Forelimb muscle (tissue), 1 donor: ENCODE measurements around the gene CPXM2. TPM values are rescaled to one million over a fixed set of nuclear protein-coding genes. Genes with fewer than 3 reads are reported as not detected.

Experiments
- DNase-seq: peaks from one replicate; pipeline ENCODE4 v3.0.0-alpha.2; 2013; ENCODE audit warnings: low read depth
- polyA plus RNA-seq: library from polyadenylated mRNA; unstranded; fragments of 120-200 nt; gene quantifications from one replicate; pipeline ENCODE4 v1.2.1, GENCODE V29; 2013; ENCODE audit not compliant: insufficient read length

Gene CPXM2
- polyA plus RNA-seq, 1 donor, result 0.25 TPM

GRCh38 chr10:123774132-123774742, 117.4 kb downstream of the CPXM2 start:
- no peak for DNase-seq

GRCh38 chr10:123772645-123773508, 118.7 kb downstream of the CPXM2 start:
- no peak for DNase-seq

- DNase-seq, result no peak
These were observed 119.5 kb downstream of the CPXM2 start for GRCh38 chr10:123771877-123772644.

- DNase-seq, result no peak
These were observed 122.0 kb downstream of the CPXM2 start for GRCh38 chr10:123769647-123770046.

GRCh38 chr10:123766761-123767160, 124.8 kb downstream of the CPXM2 start:
- DNase-seq, result no peak

- DNase-seq, result no peak
These were observed 125.6 kb downstream of the CPXM2 start for GRCh38 chr10:123766012-123766411.

DNA sequence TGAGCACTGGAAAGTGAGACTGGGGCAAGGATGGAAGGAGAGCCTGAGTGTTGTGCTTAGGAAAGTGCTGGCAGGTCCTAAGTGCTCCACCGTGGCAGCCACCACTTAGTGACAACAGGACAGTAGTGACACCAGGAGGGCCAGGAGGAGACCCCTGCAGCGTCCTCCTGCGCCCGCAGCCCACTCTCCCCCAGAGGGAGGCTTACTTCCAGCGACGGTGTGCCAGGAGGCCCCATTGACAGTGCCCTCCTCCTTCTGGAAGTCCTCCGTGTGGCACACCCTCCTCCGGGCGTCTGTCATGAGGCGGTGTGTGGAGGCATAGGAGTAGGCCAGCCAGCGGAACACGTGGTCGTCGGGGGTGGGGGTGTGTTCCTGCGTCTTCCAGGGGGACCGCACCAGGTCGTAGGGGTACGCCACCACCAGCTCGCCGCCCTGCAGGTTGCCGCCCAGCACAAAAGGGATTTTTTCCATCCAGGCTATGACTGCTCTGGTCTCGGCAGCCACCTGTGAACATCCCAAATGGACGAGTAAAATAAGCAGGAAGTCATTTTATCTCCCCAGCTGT, 129.9 kb downstream of the CPXM2 start:
- no peak for DNase-seq

DNA sequence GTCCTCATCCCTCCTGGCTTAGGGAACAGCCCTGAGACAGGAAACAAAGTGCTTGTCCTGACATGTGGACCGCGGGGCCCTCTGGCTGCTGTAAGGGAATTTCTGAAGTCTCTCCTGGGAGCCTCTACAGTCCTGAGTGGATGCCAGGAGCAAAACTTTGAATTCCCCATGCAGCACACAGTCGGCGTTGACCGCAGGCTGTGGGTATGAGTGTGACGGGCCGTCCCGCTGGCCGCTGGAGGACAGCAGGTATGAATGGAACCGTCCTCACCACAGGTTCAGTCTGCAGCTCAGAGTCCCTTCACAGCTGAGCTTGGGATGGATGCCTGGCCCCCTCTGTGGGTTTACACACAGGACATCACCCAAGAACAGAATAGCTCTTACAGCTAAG, 130.6 kb downstream of the CPXM2 start:
- DNase-seq, result no peak

GRCh38 chr10:123760356-123761037, 131.1 kb downstream of the CPXM2 start:
- DNase-seq, result no peak

DNA sequence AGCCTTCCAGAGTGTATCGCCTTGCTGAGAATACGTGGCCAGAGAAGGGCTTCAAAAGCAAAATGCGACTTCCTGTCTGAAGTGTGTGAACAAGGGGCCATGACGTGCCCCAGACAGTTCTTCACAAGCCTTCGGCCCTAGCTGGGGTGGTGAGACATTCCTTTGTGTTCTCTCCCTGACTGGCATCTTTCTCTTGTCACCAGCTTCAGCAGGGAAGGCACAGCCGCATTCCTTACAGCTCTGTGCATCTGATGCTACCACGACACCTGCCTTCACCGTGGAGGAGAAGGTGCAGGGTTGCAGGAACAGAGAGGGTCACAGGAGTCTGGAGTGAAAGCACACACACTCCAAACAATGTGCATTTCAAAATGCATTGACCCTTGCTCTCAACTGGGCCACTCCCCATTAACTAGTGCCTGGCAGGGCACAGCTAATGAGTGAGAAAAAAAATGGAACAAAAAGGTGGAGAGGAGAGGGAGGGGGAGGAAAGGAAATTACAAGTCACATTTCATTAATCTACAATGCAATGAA, 132.0 kb downstream of the CPXM2 start:
- DNase-seq, result no peak

DNA sequence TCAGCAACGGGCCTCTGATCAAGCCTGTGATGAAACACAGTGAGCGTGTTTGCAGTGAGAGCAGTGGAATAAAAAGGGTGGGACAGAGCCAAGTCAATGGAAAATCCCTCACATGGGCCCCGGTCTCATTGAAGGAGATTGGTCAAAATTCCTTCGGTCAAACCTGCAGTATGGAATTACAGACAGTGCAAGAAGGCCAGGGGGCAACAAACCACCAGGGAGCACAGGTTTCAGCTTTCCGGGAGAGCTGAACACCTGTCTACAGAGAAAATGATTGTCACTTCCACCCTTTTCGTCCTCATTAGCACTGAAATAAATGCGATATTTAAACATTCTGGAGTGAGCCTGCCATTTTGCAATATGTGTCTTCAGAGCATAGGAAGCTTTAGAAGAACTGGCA, 132.6 kb downstream of the CPXM2 start:
- no peak for DNase-seq

DNA sequence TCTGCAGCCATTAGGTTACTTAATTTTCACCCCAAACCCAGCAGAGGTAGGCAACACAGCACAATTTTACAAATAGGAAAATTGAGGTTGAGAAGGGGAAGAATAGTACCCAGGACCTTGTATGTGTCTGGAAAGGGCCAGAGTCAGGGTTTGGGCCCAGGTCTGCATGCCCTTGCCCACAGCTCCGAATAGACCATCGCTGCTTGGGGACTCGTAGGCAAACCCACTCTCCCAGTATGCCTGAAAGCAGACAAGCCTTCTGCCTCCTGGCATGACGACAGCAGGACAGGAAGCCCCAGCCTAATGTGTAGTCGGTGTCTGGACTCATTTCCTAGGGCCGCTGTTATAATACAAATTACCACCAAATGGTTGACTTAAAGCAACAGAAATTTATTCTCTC, 133.8 kb downstream of the CPXM2 start:
- no peak for DNase-seq

GRCh38 chr10:123755061-123755460, 136.5 kb downstream of the CPXM2 start:
- DNase-seq, result no peak

DNA sequence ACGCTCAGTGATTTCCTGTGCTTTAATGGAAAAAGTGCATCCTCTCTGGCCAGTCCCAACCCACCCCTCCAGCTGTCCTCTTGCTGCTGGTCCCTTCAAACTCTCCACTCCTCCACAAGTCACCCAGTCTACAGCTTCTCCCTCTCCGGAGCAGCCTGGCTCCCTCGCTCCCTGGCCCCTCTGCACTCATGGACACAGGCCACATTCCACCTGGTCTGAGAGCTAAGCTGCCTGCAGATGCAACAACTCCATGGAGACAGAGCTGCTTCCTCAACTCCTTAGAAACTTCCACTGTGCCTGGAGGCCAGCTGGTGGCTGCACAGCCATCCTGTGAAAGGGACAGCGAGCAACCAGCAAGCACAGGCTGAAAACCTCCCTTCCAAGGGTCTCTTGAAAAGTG, 137.5 kb downstream of the CPXM2 start:
- DNase-seq, result no peak

DNA sequence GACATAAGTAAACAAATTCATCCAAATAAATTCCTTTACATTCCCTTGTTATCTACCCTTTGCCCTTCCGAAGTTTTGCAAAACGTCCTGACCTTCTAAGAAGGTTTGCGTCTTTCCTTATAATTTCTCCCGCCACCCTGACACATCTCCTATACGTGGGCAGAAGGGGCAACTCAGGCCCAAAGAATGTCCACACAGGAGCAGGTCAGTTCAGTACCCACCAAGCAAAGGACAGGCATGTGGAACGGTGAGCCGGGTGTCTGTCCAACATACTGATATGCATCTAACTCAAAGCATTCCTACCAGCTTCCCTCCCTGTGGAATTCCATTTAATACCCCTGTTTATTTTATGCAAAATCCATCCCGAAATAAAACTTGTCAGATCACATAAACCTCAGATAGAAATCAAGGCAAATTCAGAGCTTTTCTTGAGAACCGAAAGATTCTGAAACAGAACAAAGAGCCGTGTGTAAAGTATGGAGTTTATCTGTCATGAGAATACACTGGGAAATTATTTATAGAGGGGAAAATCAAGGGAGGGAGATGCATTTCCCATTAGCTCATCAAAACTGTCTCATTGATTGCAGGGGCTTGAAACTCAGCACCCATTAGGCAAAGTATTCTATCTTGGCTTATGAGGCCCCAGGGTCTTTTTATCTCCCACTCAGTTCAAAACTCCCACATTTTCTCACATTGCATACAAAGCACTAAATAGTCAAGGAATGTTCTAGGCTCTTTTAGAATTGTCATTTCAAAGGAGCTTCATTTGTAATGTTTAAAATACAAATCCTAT, 140.1 kb downstream of the CPXM2 start:
- DNase-seq, result no peak

DNA sequence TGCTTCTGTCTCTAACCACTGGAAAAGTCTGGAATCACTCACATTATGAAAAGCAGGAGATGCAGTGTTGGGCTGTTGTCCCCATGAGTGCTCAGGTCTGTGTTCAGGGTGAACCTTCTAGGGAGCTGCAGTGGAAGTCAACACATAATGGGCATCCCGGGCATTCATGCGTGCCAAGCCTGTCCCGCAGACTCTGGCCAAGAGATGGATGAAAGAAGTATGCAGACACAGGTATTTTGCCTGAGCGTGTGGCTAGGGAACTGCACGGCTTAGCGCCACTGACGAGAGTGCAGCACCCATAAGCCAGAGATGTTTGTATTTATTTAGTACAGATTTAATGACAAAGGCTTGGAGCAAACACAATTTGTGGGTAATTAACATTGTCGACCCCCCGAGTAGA, 140.7 kb downstream of the CPXM2 start:
- DNase-seq, result no peak

DNA sequence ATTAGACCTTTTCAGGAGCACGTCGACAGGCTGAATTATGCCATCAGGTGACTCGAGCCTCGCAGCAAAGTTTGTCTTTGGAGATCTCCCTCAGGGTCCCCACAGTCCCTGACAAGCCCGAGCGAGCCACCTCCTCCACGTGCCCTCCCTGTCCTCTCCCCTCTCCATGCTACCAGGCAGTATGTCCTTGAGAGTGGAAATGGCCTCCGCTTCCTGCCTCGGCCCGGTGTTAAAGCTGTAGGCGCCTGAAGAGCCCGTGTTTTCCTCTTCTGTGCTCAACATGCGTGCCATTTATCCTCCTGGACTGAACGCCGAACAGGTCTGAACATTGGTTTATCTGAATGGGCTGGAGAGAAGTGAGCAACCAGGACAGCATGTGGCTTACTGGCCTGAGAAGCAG, 142.9 kb downstream of the CPXM2 start:
- no peak for DNase-seq

- DNase-seq, result no peak
These were observed 144.2 kb downstream of the CPXM2 start for GRCh38 chr10:123747426-123747825.

GRCh38 chr10:123746942-123747341, 144.7 kb downstream of the CPXM2 start:
- no peak for DNase-seq

GRCh38 chr10:123746520-123746919, 145.1 kb downstream of the CPXM2 start:
- no peak for DNase-seq

DNA sequence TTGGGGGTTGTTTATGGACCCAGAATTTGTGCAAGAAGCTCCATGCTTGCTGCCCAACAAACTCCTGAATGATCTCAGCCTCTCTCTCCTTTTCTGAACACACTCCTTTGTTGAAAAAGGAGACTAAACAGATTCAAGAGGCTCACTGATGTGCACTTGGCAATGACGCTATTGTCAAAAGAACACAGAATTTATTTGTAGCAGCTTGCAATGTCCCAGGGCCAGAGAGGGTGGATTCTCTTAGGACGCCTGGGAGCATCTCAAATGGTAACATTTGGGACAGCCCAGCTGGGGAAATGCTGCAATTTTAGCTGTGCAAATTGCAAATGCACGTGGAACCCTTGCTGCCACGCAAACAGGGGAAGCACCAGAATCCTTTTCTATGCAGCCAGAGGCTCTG, 145.5 kb downstream of the CPXM2 start:
- DNase-seq, result no peak
